Adipocyte (in vitro differentiated cells): Measurements from ENCODE around the gene KDELR3.
A peak's percentile ranks its signal among the peaks of the same experiment; 100 is the strongest.

Experiments
- DNase-seq: peaks from one replicate; pipeline ENCODE4 v3.0.0-alpha.2; 2015; ENCODE audit warnings: low read depth
- H3K27me3 ChIP-seq: replicated peaks from 2 replicates; pipeline ENCODE4 v1.7.0; 2013; ENCODE audit warnings: mild to moderate bottlenecking, low read length, moderate library complexity; ENCODE audit not compliant: control insufficient read depth, insufficient read depth
- H3K36me3 ChIP-seq: 2 replicates; pipeline ENCODE4 v1.7.0; 2013; ENCODE audit warnings: low read length, mild to moderate bottlenecking, moderate library complexity; ENCODE audit not compliant: control insufficient read depth, insufficient read depth, severe bottlenecking
- H3K4me1 ChIP-seq: 2 replicates; pipeline ENCODE4 v1.7.0; 2013; ENCODE audit warnings: mild to moderate bottlenecking, low read length, moderate library complexity; ENCODE audit not compliant: control insufficient read depth, insufficient read depth
- H3K4me3 ChIP-seq: 2 replicates; pipeline ENCODE4 v1.7.0; 2013; ENCODE audit warnings: mild to moderate bottlenecking, low read length, moderate library complexity
- H3K9ac ChIP-seq: 2 replicates; pipeline ENCODE4 v1.7.0; 2013; ENCODE audit warnings: mild to moderate bottlenecking, low read length, moderate library complexity
- H3K9me3 ChIP-seq: 2 replicates; pipeline ENCODE4 v1.7.0; 2013; ENCODE audit warnings: mild to moderate bottlenecking, low read length, moderate library complexity; ENCODE audit not compliant: control insufficient read depth

KDELR3 gene

DNA sequence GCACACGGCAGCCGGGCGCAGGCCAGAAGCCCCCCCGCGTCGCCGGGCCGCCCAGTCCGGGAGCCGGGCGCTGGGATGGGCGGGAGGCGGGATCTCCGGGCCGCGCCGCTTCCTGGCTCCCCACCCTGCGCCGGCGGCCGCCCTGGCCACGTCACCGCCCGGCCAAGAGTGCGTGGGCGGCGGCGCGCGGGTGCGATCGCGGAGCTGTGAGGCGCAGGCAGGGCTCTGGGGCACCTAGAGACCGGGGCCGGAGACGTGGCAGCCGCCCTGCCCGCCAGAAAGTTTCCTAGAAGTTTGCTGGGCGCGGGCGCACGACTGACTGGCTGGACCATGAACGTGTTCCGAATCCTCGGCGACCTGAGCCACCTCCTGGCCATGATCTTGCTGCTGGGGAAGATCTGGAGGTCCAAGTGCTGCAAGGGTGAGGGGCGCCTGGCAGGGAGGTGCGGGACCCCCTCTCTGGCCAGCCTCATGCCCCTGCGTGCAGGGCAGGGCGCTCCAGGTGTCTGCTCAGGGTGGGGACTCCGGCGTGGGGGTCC lies at the start of gene KDELR3:
Gene KDELR3, plus strand, starts transcription at position 193 of the 539 bp plus-strand sequence. Its CDS starts 138 bp downstream, at position 331.
- DNase-seq, result peak; percentile 93
- Histone ChIP-seq H3K9ac (peak within 1 kb of the TSS; percentile 96), H3K4me3 (peak within 1 kb of the TSS; percentile 93), H3K9me3 (no peaks in the 10 kb centered on the region), H3K27me3 (peaks cover 7% of the 10 kb centered on the region), H3K36me3 (no peaks in the 10 kb centered on the region), H3K4me1 (peaks cover 15% of the 10 kb centered on the region)

DNA sequence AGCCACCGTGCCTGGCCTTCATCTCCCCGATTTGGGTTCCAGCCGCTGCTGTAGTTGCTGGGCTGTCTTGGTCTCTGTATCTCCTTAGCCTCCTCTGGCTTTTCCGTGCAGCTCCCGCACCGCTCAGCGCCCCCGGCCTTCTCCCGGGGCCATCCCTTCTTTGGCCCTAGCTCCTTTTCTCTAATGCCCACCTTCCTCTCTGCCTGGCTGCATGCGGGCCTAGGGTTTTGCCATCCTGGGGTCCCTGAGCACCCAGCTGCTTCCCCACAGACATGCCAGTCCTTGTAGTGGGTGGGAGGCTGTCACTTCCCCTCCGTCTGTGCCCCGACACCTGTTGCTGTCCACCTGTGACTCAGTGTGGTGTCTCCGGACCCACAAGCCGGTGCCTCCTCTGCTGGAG lies 49.3 kb upstream of the KDELR3 start:
- Histone ChIP-seq H3K9ac (no peak overlapping the region), H3K4me1 (no peaks in the 10 kb centered on the region), H3K36me3 (no peaks in the 10 kb centered on the region), H3K4me3 (no peak overlapping the region), H3K9me3 (no peaks in the 10 kb centered on the region), H3K27me3 (peaks cover 7% of the 10 kb centered on the region)
- no peak for DNase-seq

GRCh38 chr22:38419121-38419857 lies 48.6 kb upstream of the KDELR3 start:
- Histone ChIP-seq H3K9ac (no peak overlapping the region), H3K4me3 (no peak overlapping the region), H3K36me3 (no peaks in the 10 kb centered on the region), H3K4me1 (no peaks in the 10 kb centered on the region), H3K9me3 (no peaks in the 10 kb centered on the region), H3K27me3 (peaks cover 11% of the 10 kb centered on the region)
- DNase-seq, result no peak

GRCh38 chr22:38419858-38420160 lies 48.1 kb upstream of the KDELR3 start:
- Histone ChIP-seq H3K36me3 (no peaks in the 10 kb centered on the region), H3K4me1 (no peaks in the 10 kb centered on the region), H3K27me3 (peaks cover 13% of the 10 kb centered on the region), H3K9ac (no peak overlapping the region), H3K4me3 (no peak overlapping the region), H3K9me3 (no peaks in the 10 kb centered on the region)
- no peak for DNase-seq

GRCh38 chr22:38420734-38421133 lies 47.2 kb upstream of the KDELR3 start:
- H3K9me3 ChIP-seq, result no peaks in the 10 kb centered on the region
- no peak for DNase-seq

GRCh38 chr22:38422611-38423511 lies 45.0 kb upstream of the KDELR3 start:
- no peaks in the 10 kb centered on the region for H3K4me1 ChIP-seq
- H3K36me3 ChIP-seq, result no peaks in the 10 kb centered on the region
- no peak overlapping the region for H3K9ac ChIP-seq
- no peak overlapping the region for H3K4me3 ChIP-seq
- DNase-seq, result no peak
- H3K27me3 ChIP-seq, result peaks cover 12% of the 10 kb centered on the region
- H3K9me3 ChIP-seq, result no peaks in the 10 kb centered on the region

More at GRCh38 chr22:38420734-38421133, 47.2 kb upstream of the KDELR3 start:
- Histone ChIP-seq H3K4me3 (no peak overlapping the region), H3K36me3 (no peaks in the 10 kb centered on the region), H3K27me3 (peaks cover 15% of the 10 kb centered on the region), H3K9ac (no peak overlapping the region), H3K4me1 (no peaks in the 10 kb centered on the region)

DNA sequence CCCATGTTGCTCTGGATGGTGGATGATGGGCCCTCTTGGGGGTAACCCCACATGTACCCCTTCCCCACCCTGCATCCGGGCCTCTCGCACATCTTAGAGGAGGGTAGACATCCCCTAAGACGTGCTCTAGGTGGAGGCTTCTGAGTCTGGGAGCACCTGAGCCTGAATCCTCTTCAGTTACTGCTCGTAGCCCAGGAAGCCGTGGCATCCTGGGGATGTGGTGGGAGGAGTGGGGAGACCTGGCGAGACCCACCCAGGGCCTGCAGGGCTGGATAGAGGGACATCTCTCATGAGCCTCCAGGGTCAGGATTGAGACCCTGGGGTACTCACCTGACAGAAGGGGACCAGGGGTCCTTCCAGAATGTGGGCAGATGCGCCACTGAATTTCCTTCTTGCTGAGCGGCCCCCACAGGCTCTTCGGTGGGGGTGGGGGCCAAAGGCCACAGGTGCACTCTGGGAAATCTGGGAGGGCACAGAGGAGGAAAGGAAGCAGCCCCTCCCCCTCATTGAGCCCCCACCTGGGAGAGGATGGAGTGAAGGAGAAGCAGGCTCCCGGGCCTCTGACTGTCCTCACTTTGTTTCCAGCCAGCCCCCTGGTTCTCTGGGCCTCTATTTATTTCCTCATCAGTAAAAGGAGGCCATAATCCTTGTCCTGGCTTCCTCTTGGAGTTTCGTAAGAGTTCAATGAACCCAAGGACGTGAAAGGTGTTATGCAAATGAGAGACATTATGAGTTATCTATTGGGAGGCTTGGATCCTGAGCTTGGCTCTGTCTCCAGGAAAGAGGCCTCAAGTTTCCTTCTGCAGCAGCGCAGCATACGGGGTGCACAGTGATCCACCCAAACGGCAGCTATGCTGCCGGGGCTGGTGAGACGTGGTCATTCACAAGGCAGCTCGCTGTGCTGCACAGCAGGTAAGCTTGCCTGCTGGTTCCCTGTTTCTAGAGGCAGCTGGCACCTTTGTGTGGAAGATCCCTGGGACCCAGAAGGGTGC lies 44.1 kb upstream of the KDELR3 start:
- no peak for DNase-seq
- Histone ChIP-seq H3K4me1 (no peaks in the 10 kb centered on the region), H3K27me3 (peaks cover 12% of the 10 kb centered on the region), H3K9me3 (no peaks in the 10 kb centered on the region), H3K36me3 (no peaks in the 10 kb centered on the region), H3K4me3 (no peak overlapping the region), H3K9ac (no peak overlapping the region)

GRCh38 chr22:38424525-38425080 lies 43.3 kb upstream of the KDELR3 start:
- H3K9me3 ChIP-seq, result no peaks in the 10 kb centered on the region
- DNase-seq, result no peak
- H3K9ac ChIP-seq, result no peak overlapping the region
- no peaks in the 10 kb centered on the region for H3K4me1 ChIP-seq
- no peaks in the 10 kb centered on the region for H3K36me3 ChIP-seq
- H3K4me3 ChIP-seq, result no peak overlapping the region
- peaks cover 12% of the 10 kb centered on the region for H3K27me3 ChIP-seq

DNA sequence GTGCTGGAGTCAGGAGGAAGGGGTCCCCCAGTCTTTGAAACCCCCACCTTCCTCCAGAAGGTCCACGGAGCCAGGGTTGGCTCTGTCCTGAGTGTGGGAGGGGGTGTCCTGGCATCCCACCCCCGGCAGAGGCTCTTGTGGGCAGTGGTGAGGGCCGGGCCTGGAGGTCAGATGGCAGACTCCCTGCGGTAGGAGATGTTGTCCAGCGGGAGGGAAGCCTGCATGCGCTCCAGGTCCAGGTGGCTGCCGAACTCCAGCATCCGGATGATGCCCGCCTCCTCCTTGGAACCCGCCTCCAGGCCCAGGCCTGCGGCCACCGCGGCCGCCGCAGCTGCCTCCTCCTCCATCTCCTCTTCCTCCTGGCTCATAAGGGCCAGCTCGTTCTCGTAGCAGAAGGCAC lies 41.3 kb upstream of the KDELR3 start:
- H3K36me3 ChIP-seq, result no peaks in the 10 kb centered on the region
- DNase-seq, result no peak
- no peak overlapping the region for H3K9ac ChIP-seq

GRCh38 chr22:38427465-38427864 lies 40.4 kb upstream of the KDELR3 start:
- Histone ChIP-seq H3K27me3 (peaks cover 12% of the 10 kb centered on the region), H3K9ac (no peak overlapping the region), H3K4me1 (no peaks in the 10 kb centered on the region), H3K4me3 (no peak overlapping the region), H3K9me3 (no peaks in the 10 kb centered on the region), H3K36me3 (no peaks in the 10 kb centered on the region)
- no peak for DNase-seq

More for the DNA sequence above, 41.3 kb upstream of the KDELR3 start:
- Histone ChIP-seq H3K4me1 (no peaks in the 10 kb centered on the region), H3K4me3 (no peak overlapping the region), H3K27me3 (peaks cover 12% of the 10 kb centered on the region), H3K9me3 (no peaks in the 10 kb centered on the region)
